ENCODE results near the gene ZNF775.
"Not testable (repeated sequence)": the region's sequence is repeated elsewhere in the genome, so short reads cannot be mapped to it uniquely, and the experiment has no call there.

ZNF775 gene

GRCh38 chr7:150382844-150383225 is 3.7 kb downstream of the ZNF775 start:
- Histone ChIP-seq H3K9me3 (ENCODE audit: severe bottlenecking) (no peaks in the 10 kb centered on the region), H3K36me3 (no peaks in the 10 kb centered on the region; the same call in 1 of the 2 replicates), H3K27me3 (ENCODE audit: insufficient read depth, low read depth, severe bottlenecking) (no peaks in the 10 kb centered on the region), H3K4me3 (ENCODE audit: low read depth, low read length) (no peak overlapping the region), H3K27ac (peak overlapping the region; percentile 82)
- DNase-seq = no peak
- TF ChIP-seq, protein P1, sequence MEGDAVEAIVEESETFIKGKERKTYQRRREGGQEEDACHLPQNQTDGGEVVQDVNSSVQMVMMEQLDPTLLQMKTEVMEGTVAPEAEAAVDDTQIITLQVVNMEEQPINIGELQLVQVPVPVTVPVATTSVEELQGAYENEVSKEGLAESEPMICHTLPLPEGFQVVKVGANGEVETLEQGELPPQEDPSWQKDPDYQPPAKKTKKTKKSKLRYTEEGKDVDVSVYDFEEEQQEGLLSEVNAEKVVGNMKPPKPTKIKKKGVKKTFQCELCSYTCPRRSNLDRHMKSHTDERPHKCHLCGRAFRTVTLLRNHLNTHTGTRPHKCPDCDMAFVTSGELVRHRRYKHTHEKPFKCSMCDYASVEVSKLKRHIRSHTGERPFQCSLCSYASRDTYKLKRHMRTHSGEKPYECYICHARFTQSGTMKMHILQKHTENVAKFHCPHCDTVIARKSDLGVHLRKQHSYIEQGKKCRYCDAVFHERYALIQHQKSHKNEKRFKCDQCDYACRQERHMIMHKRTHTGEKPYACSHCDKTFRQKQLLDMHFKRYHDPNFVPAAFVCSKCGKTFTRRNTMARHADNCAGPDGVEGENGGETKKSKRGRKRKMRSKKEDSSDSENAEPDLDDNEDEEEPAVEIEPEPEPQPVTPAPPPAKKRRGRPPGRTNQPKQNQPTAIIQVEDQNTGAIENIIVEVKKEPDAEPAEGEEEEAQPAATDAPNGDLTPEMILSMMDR (IDR thresholded peaks at IDR 0.05; ENCODE audit: low read depth, low read length) = no peak

DNA sequence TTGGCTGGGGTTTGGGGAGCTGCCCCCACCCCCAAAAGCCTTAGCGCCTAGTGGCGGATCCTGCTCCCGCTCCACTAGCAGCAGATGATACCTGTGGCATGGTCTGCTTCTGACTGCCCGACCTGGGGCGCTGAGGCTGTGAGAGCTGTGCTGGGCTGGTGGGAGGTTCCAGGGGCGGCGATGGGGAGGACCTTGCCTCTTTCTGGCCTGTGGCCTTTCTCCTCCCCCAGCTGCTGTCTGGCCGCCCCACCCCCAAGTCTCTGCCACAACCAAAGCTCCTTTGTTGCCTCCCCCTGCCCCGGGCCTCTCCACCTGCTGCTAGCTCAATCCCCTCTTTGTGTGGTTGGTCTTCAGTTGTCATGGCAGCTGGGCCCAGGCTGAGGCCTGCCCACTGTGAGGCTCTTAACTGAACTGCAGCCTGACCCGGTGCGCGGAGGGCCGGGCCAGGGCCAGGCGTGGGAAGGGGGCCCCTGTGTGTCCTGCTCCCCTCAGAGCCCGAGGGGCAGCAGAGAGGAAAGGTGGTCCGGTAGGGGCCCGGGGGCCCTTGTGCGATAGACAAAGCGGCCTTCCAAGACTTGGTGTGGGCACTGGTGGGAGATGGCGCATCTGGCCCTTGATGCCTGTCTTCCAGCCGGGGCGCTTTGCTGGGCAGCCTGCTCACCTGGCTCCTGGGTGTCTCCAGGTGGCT is 4.7 kb downstream of the ZNF775 start:
- DNase-seq = peak; percentile 100
- no peaks in the 10 kb centered on the region for H3K9me3 ChIP-seq (ENCODE audit: severe bottlenecking)
- H3K27ac ChIP-seq = peak overlapping the region; percentile 97
- TF ChIP-seq, protein P1 (IDR thresholded peaks at IDR 0.05; ENCODE audit: low read depth, low read length) = peak; percentile 39
- H3K27me3 ChIP-seq (ENCODE audit: insufficient read depth, low read depth, severe bottlenecking) = no peaks in the 10 kb centered on the region
- peaks cover 6% of the 10 kb centered on the region for H3K36me3 ChIP-seq
- peak overlapping the region; percentile 32 for H3K4me3 ChIP-seq (ENCODE audit: low read depth, low read length)

DNA sequence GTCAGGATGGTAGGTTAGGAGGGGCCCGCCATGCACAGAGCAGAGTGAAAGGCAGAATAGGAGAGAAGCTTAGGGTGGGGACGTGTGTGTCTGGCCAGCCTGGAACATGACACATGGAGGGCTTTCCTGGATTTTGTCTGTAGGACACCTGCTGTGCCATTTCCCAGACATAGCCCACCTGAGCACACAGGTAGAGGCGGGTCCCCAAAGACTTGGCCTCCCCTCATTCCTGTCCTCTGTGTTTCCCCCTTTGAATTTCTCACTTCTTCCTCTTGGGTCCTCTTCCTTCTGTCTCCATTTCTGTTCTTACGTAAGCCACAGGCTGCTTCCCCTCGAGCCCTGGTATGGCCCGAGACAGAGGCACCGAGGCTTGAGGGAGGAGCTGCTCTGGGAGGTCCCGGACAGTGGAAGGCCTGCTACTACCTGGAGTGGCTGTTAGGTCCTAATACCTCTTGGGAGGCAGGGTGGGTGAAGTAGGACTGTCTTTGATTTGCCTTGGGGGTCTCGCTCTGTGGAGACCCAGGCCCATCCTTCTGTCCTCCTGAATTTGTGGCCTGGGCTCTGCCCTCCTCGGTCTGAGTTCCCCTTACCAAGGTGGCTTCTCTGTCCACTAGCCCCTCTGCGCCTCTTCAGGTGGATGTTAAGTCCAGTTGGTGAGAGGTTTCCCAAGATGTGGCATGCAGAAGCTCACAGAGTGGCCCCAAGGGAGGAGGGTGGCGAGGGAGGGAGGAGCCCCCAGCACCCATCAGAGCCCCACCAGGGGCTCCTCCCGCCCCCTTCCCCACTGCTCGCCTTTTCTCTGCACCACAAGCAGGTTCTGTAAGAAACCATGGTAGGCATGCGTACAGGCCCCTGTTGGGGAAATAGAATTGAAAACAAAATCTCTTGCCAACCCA is 5.5 kb downstream of the ZNF775 start:
- Histone ChIP-seq H3K27me3 (ENCODE audit: insufficient read depth, low read depth, severe bottlenecking) (no peaks in the 10 kb centered on the region), H3K27ac (peak overlapping the region; percentile 97), H3K9me3 (ENCODE audit: severe bottlenecking) (no peaks in the 10 kb centered on the region), H3K36me3 (peaks cover 12% of the 10 kb centered on the region), H3K4me3 (ENCODE audit: low read depth, low read length) (peak overlapping the region; percentile 32)
- no peak for DNase-seq
- TF ChIP-seq, protein P1 (IDR thresholded peaks at IDR 0.05; ENCODE audit: low read depth, low read length) = no peak

- TF ChIP-seq, protein P1 (IDR thresholded peaks at IDR 0.05; ENCODE audit: low read depth, low read length) = no peak
- H3K27ac ChIP-seq = peak overlapping the region; percentile 97
- peaks cover 19% of the 10 kb centered on the region for H3K36me3 ChIP-seq
- DNase-seq = peak; percentile 65
- H3K4me3 ChIP-seq (ENCODE audit: low read depth, low read length) = no peak overlapping the region
- no peaks in the 10 kb centered on the region for H3K27me3 ChIP-seq (ENCODE audit: insufficient read depth, low read depth, severe bottlenecking)
- no peaks in the 10 kb centered on the region for H3K9me3 ChIP-seq (ENCODE audit: severe bottlenecking)
These were observed 6.2 kb downstream of the ZNF775 start for GRCh38 chr7:150385302-150385723.

GRCh38 chr7:150385884-150386283 is 6.8 kb downstream of the ZNF775 start:
- Histone ChIP-seq H3K27ac (peak overlapping the region; percentile 97), H3K36me3 (peaks cover 24% of the 10 kb centered on the region)
- H3K4me3 ChIP-seq (ENCODE audit: low read depth, low read length); DNase-seq; H3K9me3 ChIP-seq (ENCODE audit: severe bottlenecking); H3K27me3 ChIP-seq (ENCODE audit: insufficient read depth, low read depth, severe bottlenecking): not testable (repeated sequence)

- Histone ChIP-seq H3K9me3 (ENCODE audit: severe bottlenecking) (no peaks in the 10 kb centered on the region), H3K4me3 (ENCODE audit: low read depth, low read length) (no peak overlapping the region), H3K27ac (peak overlapping the region; percentile 79), H3K36me3 (peaks cover 31% of the 10 kb centered on the region), H3K27me3 (ENCODE audit: insufficient read depth, low read depth, severe bottlenecking) (no peaks in the 10 kb centered on the region)
- TF ChIP-seq, protein P1 (IDR thresholded peaks at IDR 0.05; ENCODE audit: low read depth, low read length) = no peak
- DNase-seq = peak; percentile 11
These were observed 9.2 kb downstream of the ZNF775 start for GRCh38 chr7:150388306-150388705.

Data from WERI-Rb-1 (cell line).